ENCODE results near the gene MDM1.

DNA sequence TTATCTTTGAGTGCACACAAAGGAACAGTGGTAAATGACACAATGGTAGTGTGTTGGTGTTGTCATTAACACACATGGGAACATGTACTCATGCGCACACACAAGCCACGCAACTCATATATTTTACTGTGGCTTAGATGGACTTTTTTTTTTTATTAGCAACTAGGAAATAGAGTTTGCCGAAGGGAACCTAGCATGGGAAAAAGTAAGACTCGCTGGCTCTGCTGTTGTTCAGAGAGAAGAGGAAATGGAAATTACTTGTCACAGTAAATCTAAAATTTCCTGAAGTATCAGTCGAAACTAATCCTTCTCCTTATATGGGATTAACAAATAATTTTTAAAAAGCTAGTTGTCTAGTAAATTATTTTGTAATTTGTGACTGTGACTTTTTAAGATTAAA, 45.1 kb downstream of the MDM1 start:
- no peak for TF ChIP-seq YY1 (IDR thresholded peaks at IDR 0.05; ENCODE audit: extremely low read depth, insufficient replicate concordance, low read depth, low read length)
- no peak for TF ChIP-seq CEBPB (IDR thresholded peaks at IDR 0.05; ENCODE audit: low read depth)
- TF ChIP-seq, protein P1, sequence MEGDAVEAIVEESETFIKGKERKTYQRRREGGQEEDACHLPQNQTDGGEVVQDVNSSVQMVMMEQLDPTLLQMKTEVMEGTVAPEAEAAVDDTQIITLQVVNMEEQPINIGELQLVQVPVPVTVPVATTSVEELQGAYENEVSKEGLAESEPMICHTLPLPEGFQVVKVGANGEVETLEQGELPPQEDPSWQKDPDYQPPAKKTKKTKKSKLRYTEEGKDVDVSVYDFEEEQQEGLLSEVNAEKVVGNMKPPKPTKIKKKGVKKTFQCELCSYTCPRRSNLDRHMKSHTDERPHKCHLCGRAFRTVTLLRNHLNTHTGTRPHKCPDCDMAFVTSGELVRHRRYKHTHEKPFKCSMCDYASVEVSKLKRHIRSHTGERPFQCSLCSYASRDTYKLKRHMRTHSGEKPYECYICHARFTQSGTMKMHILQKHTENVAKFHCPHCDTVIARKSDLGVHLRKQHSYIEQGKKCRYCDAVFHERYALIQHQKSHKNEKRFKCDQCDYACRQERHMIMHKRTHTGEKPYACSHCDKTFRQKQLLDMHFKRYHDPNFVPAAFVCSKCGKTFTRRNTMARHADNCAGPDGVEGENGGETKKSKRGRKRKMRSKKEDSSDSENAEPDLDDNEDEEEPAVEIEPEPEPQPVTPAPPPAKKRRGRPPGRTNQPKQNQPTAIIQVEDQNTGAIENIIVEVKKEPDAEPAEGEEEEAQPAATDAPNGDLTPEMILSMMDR (IDR thresholded peaks at IDR 0.05 in 2 of 3, conservative IDR thresholded peaks at IDR 0.05 in 1 of 3; ENCODE audit: borderline replicate concordance in 1 of 3, insufficient read depth in 1 of 3, low read depth in 2 of 3, low read length in 2 of 3), result no peak
- TF ChIP-seq, protein P2, sequence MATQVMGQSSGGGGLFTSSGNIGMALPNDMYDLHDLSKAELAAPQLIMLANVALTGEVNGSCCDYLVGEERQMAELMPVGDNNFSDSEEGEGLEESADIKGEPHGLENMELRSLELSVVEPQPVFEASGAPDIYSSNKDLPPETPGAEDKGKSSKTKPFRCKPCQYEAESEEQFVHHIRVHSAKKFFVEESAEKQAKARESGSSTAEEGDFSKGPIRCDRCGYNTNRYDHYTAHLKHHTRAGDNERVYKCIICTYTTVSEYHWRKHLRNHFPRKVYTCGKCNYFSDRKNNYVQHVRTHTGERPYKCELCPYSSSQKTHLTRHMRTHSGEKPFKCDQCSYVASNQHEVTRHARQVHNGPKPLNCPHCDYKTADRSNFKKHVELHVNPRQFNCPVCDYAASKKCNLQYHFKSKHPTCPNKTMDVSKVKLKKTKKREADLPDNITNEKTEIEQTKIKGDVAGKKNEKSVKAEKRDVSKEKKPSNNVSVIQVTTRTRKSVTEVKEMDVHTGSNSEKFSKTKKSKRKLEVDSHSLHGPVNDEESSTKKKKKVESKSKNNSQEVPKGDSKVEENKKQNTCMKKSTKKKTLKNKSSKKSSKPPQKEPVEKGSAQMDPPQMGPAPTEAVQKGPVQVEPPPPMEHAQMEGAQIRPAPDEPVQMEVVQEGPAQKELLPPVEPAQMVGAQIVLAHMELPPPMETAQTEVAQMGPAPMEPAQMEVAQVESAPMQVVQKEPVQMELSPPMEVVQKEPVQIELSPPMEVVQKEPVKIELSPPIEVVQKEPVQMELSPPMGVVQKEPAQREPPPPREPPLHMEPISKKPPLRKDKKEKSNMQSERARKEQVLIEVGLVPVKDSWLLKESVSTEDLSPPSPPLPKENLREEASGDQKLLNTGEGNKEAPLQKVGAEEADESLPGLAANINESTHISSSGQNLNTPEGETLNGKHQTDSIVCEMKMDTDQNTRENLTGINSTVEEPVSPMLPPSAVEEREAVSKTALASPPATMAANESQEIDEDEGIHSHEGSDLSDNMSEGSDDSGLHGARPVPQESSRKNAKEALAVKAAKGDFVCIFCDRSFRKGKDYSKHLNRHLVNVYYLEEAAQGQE (IDR thresholded peaks at IDR 0.05; ENCODE audit: low read depth), result no peak
- TF ChIP-seq ZNF274 (IDR thresholded peaks at IDR 0.05; ENCODE audit: low read depth, low read length), result no peak
- TF ChIP-seq, protein P3, sequence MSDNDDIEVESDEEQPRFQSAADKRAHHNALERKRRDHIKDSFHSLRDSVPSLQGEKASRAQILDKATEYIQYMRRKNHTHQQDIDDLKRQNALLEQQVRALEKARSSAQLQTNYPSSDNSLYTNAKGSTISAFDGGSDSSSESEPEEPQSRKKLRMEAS (IDR thresholded peaks at IDR 0.05), result no peak
- no peak for TF ChIP-seq POLR2A (IDR thresholded peaks at IDR 0.05; ENCODE audit: borderline replicate concordance, extremely low read depth, insufficient read depth, insufficient read length)
- TF ChIP-seq POLR2AphosphoS5 (IDR thresholded peaks at IDR 0.05; ENCODE audit: low read depth, low read length), result no peak
- no peak for TF ChIP-seq TCF7L2 (IDR thresholded peaks at IDR 0.05; ENCODE audit: borderline replicate concordance, extremely low read depth, insufficient read depth, insufficient read length)
- no peak for TF ChIP-seq EZH2 (IDR thresholded peaks at IDR 0.05)
- no peak for TF ChIP-seq SP1 (IDR thresholded peaks at IDR 0.05; ENCODE audit: low read depth)
- TF ChIP-seq FOSL1 (IDR thresholded peaks at IDR 0.05; ENCODE audit: low read depth), result no peak
- TF ChIP-seq ZFX (IDR thresholded peaks at IDR 0.05), result no peak
